ENCODE results near the gene RXRA. TPM values are rescaled to one million over a fixed set of nuclear protein-coding genes. Genes with fewer than 3 reads are reported as not detected.

Gene RXRA
- total and polyA plus RNA-seq, 2 donors (not counting 3 experiments of a cell fraction or from before 2014, with no cell fraction given): 15.4 to 37.4 TPM

DNA sequence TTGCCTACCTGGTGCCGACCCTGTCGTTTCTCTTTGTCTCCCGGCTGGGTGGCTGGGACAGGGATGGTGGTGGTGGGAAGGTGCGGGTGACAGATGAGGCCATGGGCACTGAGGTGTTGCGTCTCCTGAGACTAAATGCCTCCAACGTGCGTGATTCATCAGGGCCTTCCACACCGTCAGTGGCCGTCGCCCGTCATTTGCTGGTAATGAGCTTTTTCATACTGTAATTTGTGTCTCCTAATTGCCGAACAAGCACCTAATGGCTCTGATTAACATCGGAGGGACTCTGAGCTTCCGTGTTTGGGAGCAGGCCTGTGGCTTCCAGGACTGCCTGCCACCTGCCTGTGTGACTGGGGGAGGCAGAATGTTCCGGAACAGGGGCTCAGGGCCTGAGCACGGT lies 35.2 kb downstream of the RXRA start:
- no peaks in the 10 kb centered on the region for H3K9me3 ChIP-seq (replicated peaks; ENCODE audit: control insufficient read depth, insufficient read depth, low read length)
- no peak overlapping the region for H3K4me2 ChIP-seq (ENCODE audit: insufficient read depth, low read length)
- TF ChIP-seq EZH2 (IDR thresholded peaks at IDR 0.05; ENCODE audit: borderline replicate concordance, low read depth, low read length, severe bottlenecking) (no peak), FOS (IDR thresholded peaks at IDR 0.05; ENCODE audit: borderline replicate concordance, insufficient read depth, low read length) (no peak)
- TF ChIP-seq, protein P1, sequence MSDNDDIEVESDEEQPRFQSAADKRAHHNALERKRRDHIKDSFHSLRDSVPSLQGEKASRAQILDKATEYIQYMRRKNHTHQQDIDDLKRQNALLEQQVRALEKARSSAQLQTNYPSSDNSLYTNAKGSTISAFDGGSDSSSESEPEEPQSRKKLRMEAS (IDR thresholded peaks at IDR 0.05; ENCODE audit: insufficient read depth, insufficient read length): no peak
- DNase-seq (ENCODE audit: low read depth, low spot score): no peak
- no peaks in the 10 kb centered on the region for H3K27me3 ChIP-seq (ENCODE audit: control insufficient read depth in 2 of 2, insufficient read depth in 2 of 2, low read length in 2 of 2)
- H4K20me1 ChIP-seq (replicated peaks; ENCODE audit: control insufficient read depth, extremely low read depth, insufficient read depth, low read length): no peaks in the 10 kb centered on the region
- POLR2A ChIA-PET: no interaction called here
- intact Hi-C loops (cut with micrococcal nuclease): loop anchor here (5.0 kb wide), 1 partner anchor 36 kb away; no protein-coding TSS in a partner anchor
- H3K4me1 ChIP-seq (ENCODE audit: control insufficient read depth, extremely low read depth, insufficient read depth, low read length): peaks cover 16% of the 10 kb centered on the region
- CTCF ChIA-PET: interaction anchor here (0.6 to 2.5 kb wide), 8 partner anchors 10 to 82 kb away, joined by 3 to 12 read pairs (median 3); no protein-coding TSS in a partner anchor
- dilution Hi-C loops (cut with MboI; ENCODE audit: extremely low pct_ligation_motif_present, low sequenced_read_pairs): no loop called here
- no peak overlapping the region for H3K27ac ChIP-seq (ENCODE audit: insufficient read depth, low read depth, low read length)
- no peak overlapping the region for H2AFZ ChIP-seq (ENCODE audit: low read depth, low read length)
- H3K9ac ChIP-seq (replicated peaks; ENCODE audit: extremely low read depth, insufficient read depth, low read length): no peak overlapping the region
- no peaks in the 10 kb centered on the region for H3K36me3 ChIP-seq (ENCODE audit: control insufficient read depth in 2 of 2, extremely low read depth in 1 of 2, insufficient read depth in 2 of 2, low read length in 2 of 2)
- no TSS peak for BruUV-seq (replicated peaks)
- no peak overlapping the region for H3K4me3 ChIP-seq (replicated peaks in 1 of 3; ENCODE audit: insufficient read depth in 1 of 3, low read depth in 1 of 3, low read length in 3 of 3)
- FAIRE-seq: no peak
- no peaks in the 10 kb centered on the region for H3K9me1 ChIP-seq (replicated peaks; ENCODE audit: control insufficient read depth, extremely low read depth, insufficient read depth, low read length)
- no peaks in the 10 kb centered on the region for H3K79me2 ChIP-seq (ENCODE audit: control insufficient read depth, insufficient read depth, low read length)

DNA sequence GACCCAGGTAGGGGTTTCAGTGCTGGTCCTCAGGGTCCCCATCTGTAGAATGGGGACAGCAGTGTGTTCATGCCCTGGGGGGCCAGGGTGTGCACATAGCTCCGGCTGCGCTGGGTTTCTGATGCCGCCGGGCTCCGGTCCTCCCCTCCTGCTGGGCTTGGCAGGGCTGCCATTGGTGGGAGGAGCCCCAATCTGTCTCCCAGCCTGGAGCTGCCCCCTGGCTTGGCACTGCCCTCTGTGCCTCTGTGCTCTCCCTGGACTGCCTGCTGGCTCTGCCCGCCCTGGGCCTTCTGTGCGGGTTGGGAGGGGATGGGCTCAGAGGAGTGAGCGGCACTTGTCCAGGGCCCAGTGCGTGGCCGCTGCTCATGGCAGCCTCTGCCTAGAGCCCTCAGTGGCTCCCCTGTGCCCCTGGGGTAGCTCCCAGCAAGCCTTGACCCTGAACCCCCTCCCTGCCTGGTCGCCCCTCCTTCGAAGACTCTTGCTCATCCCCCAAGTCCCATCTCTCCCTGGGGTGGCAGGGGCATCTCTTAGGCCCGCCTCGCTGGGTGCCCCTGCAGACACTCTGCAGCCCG lies 35.7 kb downstream of the RXRA start:
- Histone ChIP-seq H4K20me1 (replicated peaks; ENCODE audit: control insufficient read depth, extremely low read depth, insufficient read depth, low read length) (no peaks in the 10 kb centered on the region), H3K27ac (ENCODE audit: insufficient read depth, low read depth, low read length) (no peak overlapping the region), H3K4me1 (ENCODE audit: control insufficient read depth, extremely low read depth, insufficient read depth, low read length) (peaks cover 20% of the 10 kb centered on the region), H3K79me2 (ENCODE audit: control insufficient read depth, insufficient read depth, low read length) (no peaks in the 10 kb centered on the region), H3K9me1 (replicated peaks; ENCODE audit: control insufficient read depth, extremely low read depth, insufficient read depth, low read length) (no peaks in the 10 kb centered on the region), H3K4me3 (replicated peaks in 1 of 3; ENCODE audit: insufficient read depth in 1 of 3, low read depth in 1 of 3, low read length in 3 of 3) (no peak overlapping the region), H3K9me3 (replicated peaks; ENCODE audit: control insufficient read depth, insufficient read depth, low read length) (no peaks in the 10 kb centered on the region), H3K27me3 (ENCODE audit: control insufficient read depth in 2 of 2, insufficient read depth in 2 of 2, low read length in 2 of 2) (no peaks in the 10 kb centered on the region), H3K4me2 (ENCODE audit: insufficient read depth, low read length) (no peak overlapping the region), H2AFZ (ENCODE audit: low read depth, low read length) (no peak overlapping the region), H3K36me3 (ENCODE audit: control insufficient read depth in 2 of 2, extremely low read depth in 1 of 2, insufficient read depth in 2 of 2, low read length in 2 of 2) (no peaks in the 10 kb centered on the region), H3K9ac (replicated peaks; ENCODE audit: extremely low read depth, insufficient read depth, low read length) (no peak overlapping the region)
- ChIA-PET POLR2A (no interaction called here), CTCF (interaction anchor here (0.8 to 2.5 kb wide), 4 partner anchors 9 to 73 kb away, joined by 3 to 12 read pairs (median 4); no protein-coding TSS in a partner anchor)
- DNase-seq (ENCODE audit: low read depth, low spot score) (no peak), FAIRE-seq (no peak)
- intact Hi-C loops (cut with micrococcal nuclease): loop anchor here (5.0 kb wide), 1 partner anchor 35 kb away; no protein-coding TSS in a partner anchor
- BruUV-seq (replicated peaks): no TSS peak
- dilution Hi-C loops (cut with MboI; ENCODE audit: extremely low pct_ligation_motif_present, low sequenced_read_pairs): no loop called here
- TF ChIP-seq, protein P1 (IDR thresholded peaks at IDR 0.05; ENCODE audit: insufficient read depth, insufficient read length): no peak
- TF ChIP-seq POLR2AphosphoS5 (IDR thresholded peaks at IDR 0.05; ENCODE audit: insufficient read depth, low read depth, low read length) (no peak), FOS (IDR thresholded peaks at IDR 0.05; ENCODE audit: borderline replicate concordance, insufficient read depth, low read length) (no peak), POLR2A (IDR thresholded peaks at IDR 0.05; ENCODE audit: low read depth, low read length) (no peak), EZH2 (IDR thresholded peaks at IDR 0.05; ENCODE audit: borderline replicate concordance, low read depth, low read length, severe bottlenecking) (no peak), JUN (IDR thresholded peaks at IDR 0.05; ENCODE audit: borderline replicate concordance, insufficient read depth, insufficient read length, low read depth) (no peak)

Measured in endothelial cell of umbilical vein (primary cell).